Measurements from ENCODE around the gene ENPP6. TPM values are rescaled to one million over a fixed set of nuclear protein-coding genes. Genes with fewer than 3 reads are reported as not detected.
A peak's percentile ranks its signal among the peaks of the same experiment; 100 is the strongest.
"Not testable (repeated sequence)": the region's sequence is repeated elsewhere in the genome, so short reads cannot be mapped to it uniquely, and the experiment has no call there.

Gene ENPP6
- polyA plus RNA-seq, 4 donors = 0.27 to 4.7 (median 0.34) TPM; not detected in 1

GRCh38 chr4:184145596-184145995 lies 72.1 kb downstream of the ENPP6 start:
- Histone ChIP-seq H3K27ac (ENCODE audit: low read depth in 1 of 3, low read length in 2 of 3) (no peak overlapping the region), H3K9me3 (ENCODE audit: control insufficient read depth in 2 of 2, insufficient read depth in 1 of 2, low read depth in 1 of 2, low read length in 1 of 2) (peaks cover 0 to 6% of the 10 kb centered on the region in 2 donors), H3K4me1 (ENCODE audit: control insufficient read depth in 3 of 3, insufficient read depth in 2 of 3, low read depth in 1 of 3, low read length in 2 of 3) (peaks cover 0 to 7% (median 3%) of the 10 kb centered on the region in 3 donors), H3K36me3 (ENCODE audit: control insufficient read depth in 3 of 3, insufficient read depth in 2 of 3, low read depth in 1 of 3, low read length in 3 of 3) (no peaks in the 10 kb centered on the region), H3K27me3 (ENCODE audit: control insufficient read depth in 3 of 3, insufficient read depth in 3 of 3, low read length in 3 of 3) (no peaks in the 10 kb centered on the region), H3K4me3 (ENCODE audit: low read depth in 1 of 3, low read length in 3 of 3) (no peak overlapping the region)
- no peak for FAIRE-seq
- no peak for DNase-seq
- WGBS, 3 donors = 90 to 100% (median 96%) methylated on average over 5 of the region's 5 CpGs

GRCh38 chr4:184143770-184144564 lies 73.7 kb downstream of the ENPP6 start:
- FAIRE-seq (no peak), DNase-seq (no peak)
- Histone ChIP-seq H3K9me3 (ENCODE audit: control insufficient read depth in 2 of 2, insufficient read depth in 1 of 2, low read depth in 1 of 2, low read length in 1 of 2) (peaks cover 0 to 7% of the 10 kb centered on the region in 2 donors), H3K36me3 (ENCODE audit: control insufficient read depth in 3 of 3, insufficient read depth in 2 of 3, low read depth in 1 of 3, low read length in 3 of 3) (no peaks in the 10 kb centered on the region), H3K4me3 (ENCODE audit: low read depth in 1 of 3, low read length in 3 of 3) (no peak overlapping the region), H3K4me1 (ENCODE audit: control insufficient read depth in 3 of 3, insufficient read depth in 2 of 3, low read depth in 1 of 3, low read length in 2 of 3) (no peaks in the 10 kb centered on the region), H3K27ac (ENCODE audit: low read depth in 1 of 3, low read length in 2 of 3) (no peak overlapping the region), H3K27me3 (ENCODE audit: control insufficient read depth in 3 of 3, insufficient read depth in 3 of 3, low read length in 3 of 3) (no peaks in the 10 kb centered on the region)
- 85 to 93% (median 92%) methylated on average over 14 to 15 of the region's 15 CpGs for WGBS, 3 donors

- H3K9me3 ChIP-seq (ENCODE audit: control insufficient read depth in 2 of 2, insufficient read depth in 1 of 2, low read depth in 1 of 2, low read length in 1 of 2) = peaks cover 0 to 11% of the 10 kb centered on the region in 2 donors
- H3K4me1 ChIP-seq (ENCODE audit: control insufficient read depth in 3 of 3, insufficient read depth in 2 of 3, low read depth in 1 of 3, low read length in 2 of 3) = no peaks in the 10 kb centered on the region
- H3K27ac ChIP-seq (ENCODE audit: low read depth in 1 of 3, low read length in 2 of 3) = no peak overlapping the region
- DNase-seq = peak in 1 of 2 donors; percentile 61
- no peak overlapping the region for H3K4me3 ChIP-seq (ENCODE audit: low read depth in 1 of 3, low read length in 3 of 3)
- FAIRE-seq = no peak
- no peaks in the 10 kb centered on the region for H3K36me3 ChIP-seq (ENCODE audit: control insufficient read depth in 3 of 3, insufficient read depth in 2 of 3, low read depth in 1 of 3, low read length in 3 of 3)
- WGBS, 3 donors = 47 to 78% (median 53%) methylated on average over 18 of the region's 18 CpGs
- no peaks in the 10 kb centered on the region for H3K27me3 ChIP-seq (ENCODE audit: control insufficient read depth in 3 of 3, insufficient read depth in 3 of 3, low read length in 3 of 3)
Measured at GRCh38 chr4:184142121-184143000, 75.3 kb downstream of the ENPP6 start.

- H3K4me3 ChIP-seq (ENCODE audit: low read depth in 1 of 3, low read length in 3 of 3); H3K4me1 ChIP-seq (ENCODE audit: control insufficient read depth in 3 of 3, insufficient read depth in 2 of 3, low read depth in 1 of 3, low read length in 2 of 3); H3K36me3 ChIP-seq (ENCODE audit: control insufficient read depth in 3 of 3, insufficient read depth in 2 of 3, low read depth in 1 of 3, low read length in 3 of 3); H3K27ac ChIP-seq (ENCODE audit: low read depth in 1 of 3, low read length in 2 of 3); DNase-seq; H3K27me3 ChIP-seq (ENCODE audit: control insufficient read depth in 3 of 3, insufficient read depth in 3 of 3, low read length in 3 of 3); FAIRE-seq: not testable (repeated sequence)
- peaks cover 0 to 15% of the 10 kb centered on the region in 2 donors for H3K9me3 ChIP-seq (ENCODE audit: control insufficient read depth in 2 of 2, insufficient read depth in 1 of 2, low read depth in 1 of 2, low read length in 1 of 2)
- WGBS, 3 donors = 87 to 91% (median 90%) methylated on average over 7 of the region's 8 CpGs
Measured at GRCh38 chr4:184140901-184141300, 76.8 kb downstream of the ENPP6 start.

- Histone ChIP-seq H3K4me3 (ENCODE audit: low read depth in 1 of 3, low read length in 3 of 3) (no peak overlapping the region), H3K27me3 (ENCODE audit: control insufficient read depth in 3 of 3, insufficient read depth in 3 of 3, low read length in 3 of 3) (no peaks in the 10 kb centered on the region), H3K9me3 (ENCODE audit: control insufficient read depth in 2 of 2, insufficient read depth in 1 of 2, low read depth in 1 of 2, low read length in 1 of 2) (peaks cover 0 to 15% of the 10 kb centered on the region in 2 donors), H3K27ac (ENCODE audit: low read depth in 1 of 3, low read length in 2 of 3) (no peak overlapping the region), H3K4me1 (ENCODE audit: control insufficient read depth in 3 of 3, insufficient read depth in 2 of 3, low read depth in 1 of 3, low read length in 2 of 3) (no peaks in the 10 kb centered on the region), H3K36me3 (ENCODE audit: control insufficient read depth in 3 of 3, insufficient read depth in 2 of 3, low read depth in 1 of 3, low read length in 3 of 3) (no peaks in the 10 kb centered on the region)
- WGBS, 3 donors = 74 to 83% (median 79%) methylated on average over 1 of the region's 1 CpG
- FAIRE-seq = no peak
- no peak for DNase-seq
Measured at GRCh38 chr4:184136525-184136924, 81.1 kb downstream of the ENPP6 start.

- WGBS, 3 donors = 64 to 81% (median 80%) methylated on average over 4 of the region's 4 CpGs
- H3K4me3 ChIP-seq (ENCODE audit: low read depth in 1 of 3, low read length in 3 of 3) = no peak overlapping the region
- no peak overlapping the region for H3K27ac ChIP-seq (ENCODE audit: low read depth in 1 of 3, low read length in 2 of 3)
- no peaks in the 10 kb centered on the region for H3K4me1 ChIP-seq (ENCODE audit: control insufficient read depth in 3 of 3, insufficient read depth in 2 of 3, low read depth in 1 of 3, low read length in 2 of 3)
- peaks cover 0 to 2% (median 0%) of the 10 kb centered on the region in 3 donors for H3K27me3 ChIP-seq (ENCODE audit: control insufficient read depth in 3 of 3, insufficient read depth in 3 of 3, low read length in 3 of 3)
- peaks cover 0 to 3% of the 10 kb centered on the region in 2 donors for H3K9me3 ChIP-seq (ENCODE audit: control insufficient read depth in 2 of 2, insufficient read depth in 1 of 2, low read depth in 1 of 2, low read length in 1 of 2)
- no peaks in the 10 kb centered on the region for H3K36me3 ChIP-seq (ENCODE audit: control insufficient read depth in 3 of 3, insufficient read depth in 2 of 3, low read depth in 1 of 3, low read length in 3 of 3)
- FAIRE-seq = no peak
- DNase-seq = no peak
Measured at GRCh38 chr4:184126800-184127199, 90.9 kb downstream of the ENPP6 start.

GRCh38 chr4:184122631-184123408 lies 94.9 kb downstream of the ENPP6 start:
- H3K27ac ChIP-seq (ENCODE audit: low read depth in 1 of 3, low read length in 2 of 3) = no peak overlapping the region
- peaks cover 0 to 3% of the 10 kb centered on the region in 2 donors for H3K9me3 ChIP-seq (ENCODE audit: control insufficient read depth in 2 of 2, insufficient read depth in 1 of 2, low read depth in 1 of 2, low read length in 1 of 2)
- H3K27me3 ChIP-seq (ENCODE audit: control insufficient read depth in 3 of 3, insufficient read depth in 3 of 3, low read length in 3 of 3) = peaks cover 0 to 5% (median 0%) of the 10 kb centered on the region in 3 donors
- no peak for DNase-seq
- H3K4me1 ChIP-seq (ENCODE audit: control insufficient read depth in 3 of 3, insufficient read depth in 2 of 3, low read depth in 1 of 3, low read length in 2 of 3) = no peaks in the 10 kb centered on the region
- no peak overlapping the region for H3K4me3 ChIP-seq (ENCODE audit: low read depth in 1 of 3, low read length in 3 of 3)
- FAIRE-seq = no peak
- 80 to 87% (median 82%) methylated on average over 13 of the region's 13 CpGs for WGBS, 3 donors
- no peaks in the 10 kb centered on the region for H3K36me3 ChIP-seq (ENCODE audit: control insufficient read depth in 3 of 3, insufficient read depth in 2 of 3, low read depth in 1 of 3, low read length in 3 of 3)
